OCI-LY1 (cell line): ENCODE measurements around the gene CD300LG.

Experiments used
- H2AFZ ChIP-seq: fragments of 200-600 bp; sonication (generic), shearing (Covaris generic); 2 replicates; pipeline ENCODE4 v1.6.0; 2014; ENCODE audit warnings: antibody characterized with exemption, mild to moderate bottlenecking, low read length
- H3F3A ChIP-seq: fragments of 200-600 bp; sonication (generic), shearing (Covaris generic); 2 replicates; pipeline ENCODE4 v1.6.0; 2014; ENCODE audit warnings: mild to moderate bottlenecking, antibody characterized with exemption, low read length, moderate library complexity; ENCODE audit not compliant: insufficient read depth
- H3K27ac ChIP-seq: fragments of 200-600 bp; sonication (generic); 2 replicates; pipeline ENCODE4 v1.5.1; 2014; ENCODE audit warnings: low read length, mixed run types, mild to moderate bottlenecking, low read depth; ENCODE audit not compliant: poor library complexity, severe bottlenecking
- H3K27me3 ChIP-seq: fragments of 200-600 bp; sonication (generic); 2 replicates; pipeline ENCODE4 v1.6.0; 2014; ENCODE audit warnings: antibody characterized with exemption, mild to moderate bottlenecking, low read length, moderate library complexity; ENCODE audit not compliant: insufficient read depth
- H3K36me3 ChIP-seq: fragments of 200-600 bp; sonication (generic); 2 replicates; pipeline ENCODE4 v1.6.1; 2014; ENCODE audit warnings: mild to moderate bottlenecking, antibody characterized with exemption, low read length, moderate library complexity, mixed read lengths; ENCODE audit not compliant: insufficient read depth
- H3K4me1 ChIP-seq: fragments of 200-600 bp; sonication (generic); 2 replicates; pipeline ENCODE4 v1.5.1; 2014; ENCODE audit warnings: mild to moderate bottlenecking, low read length, moderate library complexity; ENCODE audit not compliant: insufficient read depth, severe bottlenecking
- H3K4me2 ChIP-seq: fragments of 200-600 bp; sonication (generic), shearing (Covaris generic); 2 replicates; pipeline ENCODE4 v1.6.1; 2014; ENCODE audit warnings: low read length
- H3K4me3 ChIP-seq: fragments of 200-600 bp; sonication (generic); 2 replicates; pipeline ENCODE4 v1.5.1; 2014; ENCODE audit warnings: low read length, low read depth, mild to moderate bottlenecking, mixed read lengths; ENCODE audit not compliant: poor library complexity, severe bottlenecking
- H3K79me2 ChIP-seq: fragments of 200-600 bp; shearing (Covaris generic); 2 replicates; pipeline ENCODE4 v1.6.1; 2016; ENCODE audit warnings: mixed run types, low read length, mixed read lengths; ENCODE audit not compliant: insufficient read depth
- H3K9ac ChIP-seq: fragments of 200-600 bp; sonication (generic), shearing (Covaris generic); 2 replicates; pipeline ENCODE4 v1.6.1; 2014; ENCODE audit warnings: mild to moderate bottlenecking, low read length, mixed read lengths
- H3K9me2 ChIP-seq: fragments of 200-600 bp; sonication (generic), shearing (Covaris generic); 2 replicates; pipeline ENCODE4 v1.6.1; 2014; ENCODE audit warnings: low read depth, mild to moderate bottlenecking, low read length, mixed read lengths
- H3K9me3 ChIP-seq: fragments of 200-600 bp; shearing (Covaris generic); 2 replicates; pipeline ENCODE4 v1.6.1; 2014; ENCODE audit warnings: low read length, mixed read lengths
- H4K20me1 ChIP-seq: fragments of 200-600 bp; sonication (generic), shearing (Covaris generic); 2 replicates; pipeline ENCODE4 v1.6.0; 2016; ENCODE audit warnings: mild to moderate bottlenecking, low read length; ENCODE audit not compliant: insufficient read depth
- CTCF ChIP-seq: fragments of 200-600 bp; sonication (generic), shearing (Covaris generic); IDR thresholded peaks from 2 replicates; pipeline ENCODE4 v1.5.1; 2017; ENCODE audit warnings: mild to moderate bottlenecking, antibody characterized with exemption, low read length, moderate library complexity, mixed read lengths
- EZH2 ChIP-seq: fragments of 200-600 bp; sonication (generic), shearing (Covaris generic); IDR thresholded peaks from 2 replicates; pipeline ENCODE4 v1.8.0; 2017; ENCODE audit warnings: borderline replicate concordance, mixed run types, mild to moderate bottlenecking, antibody characterized with exemption, low read length, moderate library complexity, mixed read lengths

Gene CD300LG

GRCh38 chr17:43882761-43883415 lies 35.9 kb downstream of the CD300LG start:
- Histone ChIP-seq H3K27me3 (no peaks in the 10 kb centered on the region), H3K27ac (no peak overlapping the region), H3F3A (no peaks in the 10 kb centered on the region), H4K20me1 (no peaks in the 10 kb centered on the region), H3K9ac (no peak overlapping the region), H3K9me2 (no peaks in the 10 kb centered on the region), H3K4me3 (no peak overlapping the region), H3K4me2 (no peak overlapping the region), H3K36me3 (no peaks in the 10 kb centered on the region), H3K9me3 (no peaks in the 10 kb centered on the region), H2AFZ (no peak overlapping the region), H3K4me1 (no peaks in the 10 kb centered on the region), H3K79me2 (no peaks in the 10 kb centered on the region)
- no peak for TF ChIP-seq CTCF
- no peak for TF ChIP-seq EZH2

GRCh38 chr17:43888548-43888947 lies 41.6 kb downstream of the CD300LG start:
- Histone ChIP-seq H3K27me3 (0 out of 2 replicates have a peak, but pooled peaks cover 8% of the 10 kb centered on the region), H3K27ac (no peak overlapping the region), H3K9ac (no peak overlapping the region), H3K4me3 (no peak overlapping the region), H3K9me3 (no peaks in the 10 kb centered on the region), H3F3A (no peaks in the 10 kb centered on the region), H3K4me2 (no peak overlapping the region), H3K9me2 (no peaks in the 10 kb centered on the region), H4K20me1 (no peaks in the 10 kb centered on the region), H2AFZ (no peak overlapping the region), H3K36me3 (no peaks in the 10 kb centered on the region), H3K4me1 (no peaks in the 10 kb centered on the region), H3K79me2 (no peaks in the 10 kb centered on the region)
- TF ChIP-seq CTCF (no peak), EZH2 (no peak)

- Histone ChIP-seq H3F3A (no peaks in the 10 kb centered on the region), H3K9me3 (no peaks in the 10 kb centered on the region), H4K20me1 (no peaks in the 10 kb centered on the region), H3K4me3 (no peak overlapping the region), H2AFZ (no peak overlapping the region), H3K9ac (no peak overlapping the region), H3K36me3 (no peaks in the 10 kb centered on the region), H3K27me3 (0 out of 2 replicates have a peak, but pooled peaks cover 8% of the 10 kb centered on the region), H3K9me2 (no peaks in the 10 kb centered on the region), H3K79me2 (no peaks in the 10 kb centered on the region), H3K4me1 (no peaks in the 10 kb centered on the region), H3K4me2 (no peak overlapping the region), H3K27ac (no peak overlapping the region)
- TF ChIP-seq EZH2 (no peak), CTCF (no peak)
Measured at GRCh38 chr17:43890240-43890639, 43.3 kb downstream of the CD300LG start.
